B cell (primary cell): ENCODE measurements around the gene PAPPA. TPM values are rescaled to one million over a fixed set of nuclear protein-coding genes. Genes with fewer than 3 reads are reported as not detected.

Source experiments
- ATAC-seq: fragments of 200-7000 bp; cut with Tn5 transposase; one replicate; pipeline ENCODE4 v1.10.0; 2021; ENCODE audit warnings: low read depth, mild to moderate bottlenecking, moderate number of reproducible peaks, moderate library complexity
- CTCF ChIA-PET: fragments of 350-600 bp; sonication (Branson Sonifier 250); formaldehyde crosslinking; loops from one replicate; lab custom pipeline; 2021; ENCODE audit warnings: antibody characterized with exemption, inconsistent platforms; lab: Charles Lee
- POLR2A ChIA-PET: fragments of 350-600 bp; sonication (Branson Sonifier 250); formaldehyde crosslinking; loops from one replicate; lab custom pipeline; 2021; ENCODE audit warnings: antibody characterized with exemption; lab: Charles Lee
- DNase-seq: peaks from one replicate; pipeline ENCODE4 v3.0.0; 2013
- H2AFZ ChIP-seq: 2 replicates; pipeline ENCODE4 v1.6.1; 2012; ENCODE audit warnings: mild to moderate bottlenecking, low read depth, low read length; ENCODE audit not compliant: insufficient read depth, poor library complexity, severe bottlenecking
- H3K27ac ChIP-seq, 2 donors: 1 replicate in 1 of 2; 2 replicates in 1 of 2; pipeline ENCODE4 v1.5.1; 2012 to 2013; ENCODE audit warnings: low read length in 2 of 2, mild to moderate bottlenecking in 2 of 2, moderate library complexity in 1 of 2
- H3K27me3 ChIP-seq, 4 experiments: fragments of 200-600 bp in 1 of 4; sonication (generic) in 1 of 4; replicated peaks in 1 of 4; 1 replicate in 2 of 4; 2 replicates in 2 of 4; pipeline versions ENCODE4 v1.6.1 to v1.7.0; 2013 to 2016; ENCODE audit warnings: low read length in 3 of 4, mild to moderate bottlenecking in 2 of 4, mixed read lengths in 1 of 4, moderate library complexity in 1 of 4; ENCODE audit not compliant: insufficient read depth in 4 of 4, control insufficient read depth in 3 of 4; ENCODE audit errors: control extremely low read depth in 1 of 4
- H3K36me3 ChIP-seq, 2 experiments: replicated peaks in 1 of 2; 1 replicate in 1 of 2; 2 replicates in 1 of 2; pipeline versions ENCODE4 v1.6.1 to v1.7.1; 2013; ENCODE audit warnings: low read length in 1 of 2; ENCODE audit not compliant: insufficient read depth in 2 of 2, control insufficient read depth in 1 of 2; ENCODE audit errors: control extremely low read depth in 1 of 2, extremely low read depth in 1 of 2
- H3K4me1 ChIP-seq, 2 donors: fragments of 200-600 bp in 1 of 2; sonication (generic) in 1 of 2; 1 replicate in 1 of 2; 2 replicates in 1 of 2; pipeline versions ENCODE4 v1.5.1 to v1.6.1; 2013 to 2017; ENCODE audit warnings: low read length in 2 of 2; ENCODE audit not compliant: control insufficient read depth in 2 of 2, insufficient read depth in 2 of 2
- H3K4me2 ChIP-seq: replicated peaks from 2 replicates; pipeline ENCODE3; 2012; ENCODE audit warnings: mild to moderate bottlenecking, low read depth, low read length; ENCODE audit not compliant: poor library complexity, severe bottlenecking
- H3K4me3 ChIP-seq, 5 experiments: fragments of 200-600 bp in 1 of 5; sonication (generic) in 1 of 5; 1 replicate in 3 of 5; 2 replicates in 2 of 5; pipeline versions ENCODE4 v1.5.1 to v1.7.0; 2011 to 2016; ENCODE audit warnings: low read length in 4 of 5, mild to moderate bottlenecking in 4 of 5, low read depth in 2 of 5, control low read depth in 1 of 5, moderate library complexity in 1 of 5; ENCODE audit not compliant: insufficient read depth in 1 of 5; ENCODE audit errors: control extremely low read depth in 1 of 5, extremely low read depth in 1 of 5
- H3K79me2 ChIP-seq: fragments of 200-600 bp; sonication (generic); one replicate; pipeline ENCODE4 v1.6.0; 2016; ENCODE audit warnings: low read length; ENCODE audit not compliant: control insufficient read depth, insufficient read depth
- H3K9ac ChIP-seq: fragments of 200-600 bp; sonication (generic); 2 replicates; pipeline ENCODE4 v1.6.1; 2017; ENCODE audit warnings: mild to moderate bottlenecking, low read length, moderate library complexity
- H3K9me3 ChIP-seq, 3 donors: one replicate each; pipeline versions ENCODE4 v1.6.1 to v1.7.1; 2013; ENCODE audit warnings: low read length in 2 of 3; ENCODE audit not compliant: control insufficient read depth in 2 of 3, insufficient read depth in 1 of 3; ENCODE audit errors: control extremely low read depth in 1 of 3
- H4K20me1 ChIP-seq: 2 replicates; pipeline ENCODE4 v1.6.0; 2012; ENCODE audit warnings: mild to moderate bottlenecking, low read length; ENCODE audit not compliant: insufficient read depth, control insufficient read depth, poor library complexity, severe bottlenecking
- H3K27ac Mint-ChIP-seq: one replicate; pipeline ENCODE4 v1.8.0; 2021; ENCODE audit warnings: mixed read lengths
- H3K27me3 Mint-ChIP-seq: one replicate; pipeline ENCODE4 v1.8.0; 2021; ENCODE audit warnings: mixed read lengths
- H3K4me1 Mint-ChIP-seq: one replicate; pipeline ENCODE4 v1.8.0; 2021; ENCODE audit warnings: mixed read lengths
- H3K4me3 Mint-ChIP-seq: one replicate; pipeline ENCODE4 v1.8.0; 2021; ENCODE audit warnings: mixed read lengths
- H3K9me3 Mint-ChIP-seq: one replicate; pipeline ENCODE4 v1.8.0; 2022; ENCODE audit warnings: mixed read lengths; ENCODE audit not compliant: insufficient read depth
- CTCF ChIP-seq: fragments of 200-600 bp; IDR thresholded peaks from one replicate; pipeline ENCODE4 v1.8.0; 2022; ENCODE audit warnings: antibody characterized with exemption, mild to moderate bottlenecking
- EZH2 ChIP-seq: IDR thresholded peaks from 2 replicates; pipeline ENCODE4 v1.6.1; 2012; ENCODE audit warnings: borderline replicate concordance, low read depth, mild to moderate bottlenecking, moderate library complexity, low read length; ENCODE audit not compliant: insufficient read depth, poor library complexity, severe bottlenecking
- WGBS: methylation state at CpG from one replicate; pipeline ENCODE4 v1.1.5; 2013; ENCODE audit warnings: missing lambda C conversion rate; ENCODE audit not compliant: insufficient coverage; 5-methylcytosine and 5-hydroxymethylcytosine counted together
- intact Hi-C: fragments of 100-400 bp; cut with micrococcal nuclease; formaldehyde crosslinking; loops from one replicate; pipeline ENCODE4 v1.10.0; 2022
- polyA plus RNA-seq: library from polyadenylated mRNA; depleted of rRNA; stranded (reverse); fragments of >200 nt; gene quantifications from 2 replicates; pipeline ENCODE4 v1.2.3, GENCODE V29; 2012
- total RNA-seq, 2 donors: library from RNA; stranded (reverse); fragments of 120-200 nt in 1 of 2; gene quantifications; 1 replicate in 1 of 2; 2 replicates in 1 of 2; pipeline versions ENCODE4 v1.2.3 to v1.2.4, GENCODE V29; 2013 to 2022

PAPPA gene
- total and polyA plus RNA-seq, 2 donors (not counting 1 experiment from before 2014, with no cell fraction given), result not detected

GRCh38 chr9:116389541-116390302 is 236.1 kb downstream of the PAPPA start:
- H3K27ac ChIP-seq, result no peak overlapping the region
- H3K4me2 ChIP-seq, result no peak overlapping the region
- H3K9me3 ChIP-seq, result no peaks in the 10 kb centered on the region
- H3K27me3 ChIP-seq, result no peaks in the 10 kb centered on the region
- H3K36me3 ChIP-seq, result no peaks in the 10 kb centered on the region
- Mint-ChIP-seq H3K4me3 (no peak overlapping the region), H3K9me3 (no peaks in the 10 kb centered on the region), H3K27ac (no peak overlapping the region), H3K4me1 (no peaks in the 10 kb centered on the region), H3K27me3 (no peaks in the 10 kb centered on the region)
- WGBS, result 88% methylated on average over 1 of the region's 1 CpG
- no peak overlapping the region for H2AFZ ChIP-seq
- CTCF ChIA-PET, result no interaction called here
- H4K20me1 ChIP-seq, result no peaks in the 10 kb centered on the region
- no peaks in the 10 kb centered on the region for H3K4me1 ChIP-seq
- H3K9ac ChIP-seq, result no peak overlapping the region
- no peak overlapping the region for H3K4me3 ChIP-seq
- TF ChIP-seq EZH2 (no peak), CTCF (no peak)
- intact Hi-C loops, result no loop called here
- DNase-seq (no peak), ATAC-seq (no peak)
- POLR2A ChIA-PET, result no interaction called here
- no peaks in the 10 kb centered on the region for H3K79me2 ChIP-seq
